GDM1 (cell line): Measurements from ENCODE around the gene LIMS3.
"Not testable (repeated sequence)": the region's sequence is repeated elsewhere in the genome, so short reads cannot be mapped to it uniquely, and the experiment has no call there.

Experiments
- DNase-seq: peaks from one replicate; lab custom pipeline; 2025; lab: John Stamatoyannopoulos, UW

Gene LIMS3

GRCh38 chr2:109924481-109924880, 26.0 kb downstream of the LIMS3 start:
- not testable (repeated sequence) for DNase-seq

DNA sequence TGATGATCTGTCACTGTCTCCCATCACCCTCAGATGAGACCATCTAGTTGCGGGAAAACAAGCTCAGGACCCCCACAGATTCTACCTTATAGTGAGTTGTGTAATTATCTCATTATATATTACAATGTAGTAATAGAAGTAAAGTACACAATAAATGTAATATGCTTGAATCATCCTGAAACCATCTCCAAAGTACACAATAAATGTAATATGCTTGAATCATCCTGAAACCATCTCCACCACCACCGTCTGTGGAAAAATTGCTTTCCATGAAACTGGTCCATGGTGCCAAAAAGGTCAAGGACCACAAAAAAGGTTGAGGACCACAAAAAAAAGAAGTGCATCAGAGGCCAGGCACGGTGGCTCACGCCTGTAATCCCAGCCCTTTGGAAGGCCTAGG, 29.3 kb downstream of the LIMS3 start:
- not testable (repeated sequence) for DNase-seq

GRCh38 chr2:109929222-109929621, 30.7 kb downstream of the LIMS3 start:
- DNase-seq, result not testable (repeated sequence)

GRCh38 chr2:109936534-109936933, 38.0 kb downstream of the LIMS3 start:
- DNase-seq, result not testable (repeated sequence)

DNA sequence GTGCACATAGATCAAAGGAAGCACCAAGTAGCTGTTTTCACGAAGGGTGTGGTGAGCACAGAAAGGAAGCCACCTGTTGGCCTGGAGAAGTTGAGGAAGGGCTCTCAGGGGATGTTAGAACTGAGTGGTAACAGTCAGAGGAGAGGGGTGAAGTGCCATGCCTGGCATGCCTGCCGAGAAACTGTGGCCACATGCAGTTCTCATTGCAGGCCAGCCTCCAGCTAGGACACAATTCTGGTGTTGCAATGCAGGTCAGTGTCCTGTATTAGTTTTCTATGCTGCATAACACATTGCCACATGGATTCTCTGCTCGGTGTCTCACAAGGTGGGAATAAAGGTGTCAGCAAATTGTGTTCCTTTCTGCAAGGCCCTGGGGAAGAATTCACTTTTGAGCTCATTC, 46.9 kb downstream of the LIMS3 start:
- DNase-seq, result not testable (repeated sequence)

GRCh38 chr2:109947262-109947958, 48.9 kb downstream of the LIMS3 start:
- DNase-seq, result not testable (repeated sequence)

DNA sequence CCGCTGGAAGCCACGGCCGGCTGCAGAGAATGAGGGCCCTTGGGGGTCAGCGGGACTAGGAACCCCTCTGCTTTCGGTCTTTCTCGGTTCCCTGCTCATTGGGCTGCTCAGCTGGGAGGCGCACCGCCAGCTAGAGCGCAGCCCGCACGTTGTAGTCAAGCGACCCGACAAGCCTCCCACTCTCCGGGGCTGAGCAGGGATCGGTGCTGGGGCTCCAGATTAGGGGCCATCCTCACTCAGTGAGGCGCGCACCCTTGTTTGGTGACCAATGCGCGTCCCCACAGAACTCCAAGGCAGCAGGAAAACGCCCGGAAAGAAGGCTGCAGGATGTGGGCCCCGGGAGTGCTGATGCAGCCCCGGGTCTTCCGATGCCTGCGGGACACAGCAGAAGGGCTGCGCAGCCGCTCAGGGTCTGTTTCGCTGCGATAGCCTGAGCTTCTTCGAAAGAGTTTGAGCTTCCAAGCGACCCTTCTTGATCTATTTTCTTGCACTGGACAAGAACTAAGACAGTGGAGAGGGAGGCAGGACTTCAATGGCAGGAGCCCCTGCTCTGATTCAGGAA, 49.6 kb downstream of the LIMS3 start:
- not testable (repeated sequence) for DNase-seq

DNA sequence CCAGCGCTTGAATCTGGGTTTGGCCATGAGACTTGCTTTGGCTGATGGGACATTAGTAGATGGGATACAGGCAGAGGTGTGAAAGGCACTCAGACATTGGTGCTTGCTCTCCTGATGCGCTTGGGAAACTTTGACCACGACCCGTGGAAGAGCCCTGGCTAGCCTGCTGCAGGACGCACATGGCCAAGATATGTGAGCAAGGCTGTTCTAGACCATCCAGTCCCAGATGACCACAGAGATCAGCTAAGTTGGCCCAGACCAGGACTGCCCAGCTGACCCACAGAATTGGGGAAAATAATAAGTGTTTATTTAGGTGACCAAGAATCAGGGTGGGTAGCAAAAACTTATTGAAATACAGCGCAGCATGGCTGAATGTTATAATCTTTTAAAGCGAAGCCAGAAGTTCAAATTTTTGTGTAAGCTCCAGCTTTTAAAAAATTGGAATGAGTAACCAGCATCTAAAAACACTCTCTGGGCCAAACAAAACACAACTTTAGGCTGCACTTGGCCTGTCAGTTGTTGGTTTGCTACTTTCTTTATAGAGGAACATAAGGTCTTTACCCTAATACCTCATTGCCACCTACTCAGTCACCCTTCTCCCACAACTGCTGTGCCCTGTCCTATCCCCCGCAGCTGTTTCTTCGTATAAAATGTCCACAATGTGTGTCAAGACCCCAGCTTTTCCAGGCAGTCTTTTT, 51.8 kb downstream of the LIMS3 start:
- DNase-seq, result not testable (repeated sequence)

DNA sequence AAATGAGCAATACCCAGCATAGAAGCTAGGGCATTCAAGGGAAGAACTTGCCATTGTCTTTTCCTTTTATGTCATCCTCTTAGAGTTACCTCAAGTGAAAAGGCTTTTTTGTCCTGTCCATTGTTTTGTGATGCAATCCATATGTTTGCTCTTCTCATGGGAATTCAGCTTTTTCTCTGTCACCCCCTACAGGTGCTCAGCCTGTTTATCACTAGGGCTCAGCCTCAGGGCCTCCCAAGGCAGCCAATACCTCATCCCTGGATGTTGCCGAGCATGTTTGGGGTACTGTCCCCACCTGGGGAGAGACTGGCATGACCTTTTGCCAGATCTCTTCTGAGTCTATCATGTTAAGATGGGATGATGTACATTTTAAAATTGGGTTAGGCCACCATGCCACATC, 65.5 kb downstream of the LIMS3 start:
- not testable (repeated sequence) for DNase-seq

- DNase-seq, result not testable (repeated sequence)
These were observed 67.0 kb downstream of the LIMS3 start for GRCh38 chr2:109965482-109965881.

- DNase-seq, result not testable (repeated sequence)
These were observed 67.7 kb downstream of the LIMS3 start for GRCh38 chr2:109966107-109966736.

- not testable (repeated sequence) for DNase-seq
These were observed 68.4 kb downstream of the LIMS3 start for GRCh38 chr2:109966858-109967257.

- not testable (repeated sequence) for DNase-seq
These were observed 71.4 kb downstream of the LIMS3 start for GRCh38 chr2:109969864-109970263.

- not testable (repeated sequence) for DNase-seq
These were observed 73.2 kb downstream of the LIMS3 start for GRCh38 chr2:109971710-109972109.
